K562 (cell line): ENCODE measurements around the gene CLDN5. TPM values are rescaled to one million over a fixed set of nuclear protein-coding genes. Genes with fewer than 3 reads are reported as not detected.
A peak's percentile ranks its signal among the peaks of the same experiment; 100 is the strongest.

Experiments used
- ELF1 ChIP-seq: fragments of 200-800 bp; sonication (Bioruptor generic); IDR thresholded peaks from 2 replicates; pipeline ENCODE4 v1.6.1; 2016; ENCODE audit warnings: missing genetic modification characterization, missing compliant biosample characterization
- IRF2 ChIP-seq: sonication (generic); formaldehyde crosslinking; IDR thresholded peaks from 2 replicates; pipeline ENCODE4 v1.8.1; 2022; ENCODE audit warnings: mild to moderate bottlenecking, missing genetic modification reagents
- MLX ChIP-seq, 2 experiments: fragments of 450-650 bp in 1 of 2; sonication (generic) in 1 of 2; formaldehyde crosslinking; conservative IDR thresholded peaks; 2 replicates each; pipeline versions ENCODE4 v1.4.0 to v1.8.1; 2020 to 2022; ENCODE audit warnings: mild to moderate bottlenecking in 1 of 2, missing genetic modification reagents in 1 of 2
- RBBP5 ChIP-seq: fragments of 200-600 bp; sonication (generic); IDR thresholded peaks from 2 replicates; pipeline ENCODE4 v1.6.1; 2012; ENCODE audit warnings: borderline replicate concordance, mild to moderate bottlenecking, low read length, control low read depth, inconsistent platforms; ENCODE audit not compliant: insufficient read depth, poor library complexity, severe bottlenecking
- RERE ChIP-seq: sonication (generic); formaldehyde crosslinking; IDR thresholded peaks from 2 replicates; pipeline ENCODE4 v1.8.0; 2023; ENCODE audit warnings: missing genetic modification reagents, mild to moderate bottlenecking, borderline replicate concordance
- STAG1 ChIP-seq: sonication (generic); formaldehyde crosslinking; IDR thresholded peaks from 2 replicates; pipeline ENCODE4 v1.5.0; 2020; ENCODE audit warnings: missing genetic modification reagents, borderline replicate concordance
- TBP ChIP-seq: optimal IDR thresholded peaks from 2 replicates; pipeline ENCODE3; 2011; ENCODE audit warnings: low read depth, low read length, improper control_type of control experiment
- THAP7 ChIP-seq: fragments of 250-450 bp; sonication (Bioruptor Pico); IDR thresholded peaks from 2 replicates; pipeline ENCODE4 v1.5.0; 2021
- THRB ChIP-seq: fragments of 450-650 bp; formaldehyde crosslinking; conservative IDR thresholded peaks from 2 replicates; pipeline ENCODE4 v1.4.0; 2022; ENCODE audit warnings: mild to moderate bottlenecking, missing genetic modification characterization
- U2AF2 ChIP-seq: fragments of 200-400 bp; formaldehyde crosslinking; optimal IDR thresholded peaks from 2 replicates; pipeline ENCODE3; 2017; ENCODE audit warnings: low read depth, mild to moderate bottlenecking, low read length
- ZNF740 ChIP-seq, 3 experiments: fragments of 200-800 bp in 1 of 3; sonication (Bioruptor generic) in 1 of 3; sonication (generic) in 1 of 3; formaldehyde crosslinking in 1 of 3; IDR thresholded peaks; 2 replicates each; pipeline versions ENCODE4 v1.6.1 to v1.8.0; 2016 to 2022; ENCODE audit warnings: mild to moderate bottlenecking in 2 of 3, missing compliant biosample characterization in 2 of 3, missing genetic modification characterization in 2 of 3, missing genetic modification reagents in 1 of 3
- ZNF764 ChIP-seq: fragments of 250-450 bp; sonication (Bioruptor Pico); IDR thresholded peaks from 2 replicates; pipeline ENCODE4 v1.4.0; 2020; ENCODE audit warnings: low read depth, mild to moderate bottlenecking, moderate library complexity
- polyA plus RNA-seq, 8 experiments: library from polyadenylated mRNA; depleted of rRNA in 4 of 8; stranded (reverse) in 5 of 8; unstranded in 3 of 8; fragments of >200 nt; fragmentation: Nextera tagmentation in 2 of 8; fragmentation: Illumina TruSeq in 1 of 8; extraction: Ambion mirVana in 2 of 8; extraction: Trizol in 1 of 8; gene quantifications; 2 replicates each; pipeline versions ENCODE4 v1.2.1 to v1.2.3, GENCODE V29; 2011 to 2014; ENCODE audit warnings: inconsistent platforms in 1 of 8, missing spikeins in 1 of 8
- total RNA-seq, 7 experiments: library from RNA; depleted of rRNA in 6 of 7; stranded (reverse); fragments of >200 nt in 6 of 7; fragmentation: Illumina TruSeq in 2 of 7; extraction: Trizol in 2 of 7; gene quantifications; 2 replicates each; pipeline versions ENCODE4 v1.2.1 to v1.2.3, GENCODE V29; 2011 to 2021; ENCODE audit warnings: low replicate concordance in 1 of 7
- TF ChIP-seq, protein P1 (sequence below), 2 experiments: fragments of 450-650 bp; conservative IDR thresholded peaks; 2 replicates each; pipeline ENCODE4 v1.6.1; 2017; ENCODE audit warnings: mild to moderate bottlenecking in 2 of 2, moderate library complexity in 2 of 2
- TF ChIP-seq, protein P2 (sequence below): sonication (generic); IDR thresholded peaks from 2 replicates; pipeline ENCODE4 v1.6.1; 2016

CLDN5 gene
- total and polyA plus RNA-seq, 9 of the 15 experiments (the other 6 are each of a cell fraction or from before 2014, with no cell fraction given): 0.20 TPM; not detected in 8

DNA sequence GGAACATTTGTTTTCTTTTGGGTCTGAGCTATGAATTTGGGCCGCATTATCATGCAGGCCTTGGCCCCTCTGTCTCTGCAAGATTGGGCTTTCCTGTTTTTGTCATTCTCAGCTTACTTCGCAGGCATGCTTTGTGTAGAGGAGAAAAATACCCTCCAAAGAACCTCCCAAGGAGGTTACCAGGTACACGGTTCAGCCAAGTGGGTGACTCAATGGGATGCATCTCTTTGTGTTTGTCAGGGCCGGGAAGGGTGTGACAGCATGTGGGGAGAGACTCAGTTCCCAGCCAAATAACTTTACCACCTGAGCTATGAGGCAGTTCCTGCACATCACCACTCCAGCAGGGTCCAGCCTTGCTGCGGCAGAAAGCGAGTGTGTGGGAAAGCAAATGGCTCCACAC lies 47.8 kb upstream of the CLDN5 start (continued):
- no peak for TF ChIP-seq THRB (CRISPR knock-in tag)
- TF ChIP-seq, protein P1, sequence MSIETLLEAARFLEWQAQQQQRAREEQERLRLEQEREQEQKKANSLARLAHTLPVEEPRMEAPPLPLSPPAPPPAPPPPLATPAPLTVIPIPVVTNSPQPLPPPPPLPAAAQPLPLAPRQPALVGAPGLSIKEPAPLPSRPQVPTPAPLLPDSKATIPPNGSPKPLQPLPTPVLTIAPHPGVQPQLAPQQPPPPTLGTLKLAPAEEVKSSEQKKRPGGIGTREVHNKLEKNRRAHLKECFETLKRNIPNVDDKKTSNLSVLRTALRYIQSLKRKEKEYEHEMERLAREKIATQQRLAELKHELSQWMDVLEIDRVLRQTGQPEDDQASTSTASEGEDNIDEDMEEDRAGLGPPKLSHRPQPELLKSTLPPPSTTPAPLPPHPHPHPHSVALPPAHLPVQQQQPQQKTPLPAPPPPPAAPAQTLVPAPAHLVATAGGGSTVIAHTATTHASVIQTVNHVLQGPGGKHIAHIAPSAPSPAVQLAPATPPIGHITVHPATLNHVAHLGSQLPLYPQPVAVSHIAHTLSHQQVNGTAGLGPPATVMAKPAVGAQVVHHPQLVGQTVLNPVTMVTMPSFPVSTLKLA (conservative IDR thresholded peaks at IDR 0.05): no peak
- TF ChIP-seq RBBP5: no peak
- TF ChIP-seq MLX (CRISPR knock-in tag; conservative IDR thresholded peaks at IDR 0.05): no peak
- TF ChIP-seq ZNF764: no peak
- 0 out of 2 replicates have a peak, but pooled peaks have one; percentile 41 for TF ChIP-seq IRF2 (CRISPR knock-in tag)
- no peak for TF ChIP-seq ELF1 (tag)
- TF ChIP-seq, protein P2, sequence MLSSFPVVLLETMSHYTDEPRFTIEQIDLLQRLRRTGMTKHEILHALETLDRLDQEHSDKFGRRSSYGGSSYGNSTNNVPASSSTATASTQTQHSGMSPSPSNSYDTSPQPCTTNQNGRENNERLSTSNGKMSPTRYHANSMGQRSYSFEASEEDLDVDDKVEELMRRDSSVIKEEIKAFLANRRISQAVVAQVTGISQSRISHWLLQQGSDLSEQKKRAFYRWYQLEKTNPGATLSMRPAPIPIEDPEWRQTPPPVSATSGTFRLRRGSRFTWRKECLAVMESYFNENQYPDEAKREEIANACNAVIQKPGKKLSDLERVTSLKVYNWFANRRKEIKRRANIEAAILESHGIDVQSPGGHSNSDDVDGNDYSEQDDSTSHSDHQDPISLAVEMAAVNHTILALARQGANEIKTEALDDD: no peak
- no peak for TF ChIP-seq RERE (CRISPR knock-in tag)
- TF ChIP-seq THAP7 (CRISPR knock-in tag): no peak
- no peak for TF ChIP-seq ZNF740 (CRISPR knock-in tag; IDR thresholded peaks at IDR 0.05)
- no peak for TF ChIP-seq ZNF740 (tag; IDR thresholded peaks at IDR 0.05)
- TF ChIP-seq TBP: peak; percentile 23
- no peak for TF ChIP-seq STAG1 (CRISPR knock-in tag)
- TF ChIP-seq U2AF2: no peak
